B cell (primary cell): Measurements from ENCODE around the gene ZNF319.

Experiments used
- EZH2 ChIP-seq: IDR thresholded peaks from 2 replicates; pipeline ENCODE4 v1.6.1; 2012; ENCODE audit warnings: borderline replicate concordance, low read depth, mild to moderate bottlenecking, moderate library complexity, low read length; ENCODE audit not compliant: insufficient read depth, poor library complexity, severe bottlenecking
- TF ChIP-seq, protein P1 (sequence below): fragments of 200-600 bp; IDR thresholded peaks from one replicate; pipeline ENCODE4 v1.8.0; 2022; ENCODE audit warnings: antibody characterized with exemption, mild to moderate bottlenecking

DNA sequence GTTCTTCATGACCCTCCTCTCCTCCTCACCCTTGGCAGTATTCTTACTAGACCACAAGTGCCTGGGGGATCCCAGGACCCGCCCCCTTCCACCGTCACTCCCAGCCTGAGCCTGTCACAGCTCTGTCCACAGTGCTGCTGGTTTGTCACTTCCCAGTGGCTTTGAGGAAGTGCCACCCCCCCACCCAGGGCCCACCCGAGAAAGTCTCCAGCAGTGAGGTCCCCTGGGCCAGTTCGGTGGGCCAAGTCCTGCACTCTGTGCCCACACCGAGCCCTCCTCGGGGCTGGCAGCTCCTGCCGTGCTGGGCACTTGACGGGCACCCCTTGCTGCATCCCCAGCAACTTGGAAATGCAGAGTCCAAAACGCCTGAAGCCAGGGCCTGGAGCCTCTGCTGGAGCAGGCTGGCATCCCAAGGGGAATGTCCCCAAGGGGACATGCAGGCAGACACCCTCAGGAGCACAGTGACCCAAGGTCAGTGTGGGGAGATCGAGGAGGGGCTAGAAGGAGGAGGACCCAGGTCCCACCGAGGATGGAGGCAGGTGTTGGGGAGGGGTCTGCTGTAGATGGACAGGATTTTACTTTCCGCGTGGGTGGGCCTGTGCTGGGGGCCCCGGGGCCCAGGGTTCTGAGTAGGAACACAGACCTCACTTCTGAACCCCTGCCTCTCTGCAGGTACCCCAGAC lies 40.6 kb upstream of the ZNF319 start:
- TF ChIP-seq, protein P1, sequence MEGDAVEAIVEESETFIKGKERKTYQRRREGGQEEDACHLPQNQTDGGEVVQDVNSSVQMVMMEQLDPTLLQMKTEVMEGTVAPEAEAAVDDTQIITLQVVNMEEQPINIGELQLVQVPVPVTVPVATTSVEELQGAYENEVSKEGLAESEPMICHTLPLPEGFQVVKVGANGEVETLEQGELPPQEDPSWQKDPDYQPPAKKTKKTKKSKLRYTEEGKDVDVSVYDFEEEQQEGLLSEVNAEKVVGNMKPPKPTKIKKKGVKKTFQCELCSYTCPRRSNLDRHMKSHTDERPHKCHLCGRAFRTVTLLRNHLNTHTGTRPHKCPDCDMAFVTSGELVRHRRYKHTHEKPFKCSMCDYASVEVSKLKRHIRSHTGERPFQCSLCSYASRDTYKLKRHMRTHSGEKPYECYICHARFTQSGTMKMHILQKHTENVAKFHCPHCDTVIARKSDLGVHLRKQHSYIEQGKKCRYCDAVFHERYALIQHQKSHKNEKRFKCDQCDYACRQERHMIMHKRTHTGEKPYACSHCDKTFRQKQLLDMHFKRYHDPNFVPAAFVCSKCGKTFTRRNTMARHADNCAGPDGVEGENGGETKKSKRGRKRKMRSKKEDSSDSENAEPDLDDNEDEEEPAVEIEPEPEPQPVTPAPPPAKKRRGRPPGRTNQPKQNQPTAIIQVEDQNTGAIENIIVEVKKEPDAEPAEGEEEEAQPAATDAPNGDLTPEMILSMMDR, result no peak
- no peak for TF ChIP-seq EZH2
